DND-41 (cell line): ENCODE results near the gene MYLK2.

Source experiments
- ATAC-seq: fragments of 200-7000 bp; cut with Tn5 transposase; 3 replicates; pipeline ENCODE4 v1.9.1; 2021; ENCODE audit warnings: low read depth; ENCODE audit not compliant: insufficient read depth
- DNase-seq: peaks from one replicate; pipeline ENCODE4 v3.0.0-alpha.2; 2020
- H2AFZ ChIP-seq: 2 replicates; pipeline ENCODE4 v1.6.0; 2012; ENCODE audit warnings: low read depth, low read length
- H3K27ac ChIP-seq: 2 replicates; pipeline ENCODE4 v1.5.1; 2012; ENCODE audit warnings: low read length, inconsistent platforms
- H3K27me3 ChIP-seq: fragments of 200-600 bp; sonication (generic); 2 replicates; pipeline ENCODE4 v1.6.0; 2012; ENCODE audit warnings: low read length, mild to moderate bottlenecking, inconsistent platforms; ENCODE audit not compliant: insufficient read depth, poor library complexity
- H3K36me3 ChIP-seq: 2 replicates; pipeline ENCODE4 v1.5.1; 2012; ENCODE audit warnings: low read length, inconsistent platforms; ENCODE audit not compliant: insufficient read depth
- H3K4me1 ChIP-seq: 2 replicates; pipeline ENCODE4 v1.5.1; 2012; ENCODE audit warnings: mild to moderate bottlenecking, low read length; ENCODE audit not compliant: insufficient read depth
- H3K4me2 ChIP-seq: 2 replicates; pipeline ENCODE4 v1.6.0; 2012; ENCODE audit warnings: mild to moderate bottlenecking, moderate library complexity, low read length, inconsistent platforms; ENCODE audit not compliant: insufficient read depth
- H3K4me3 ChIP-seq, 2 experiments: fragments of 200-600 bp in 1 of 2; shearing (Covaris generic) in 1 of 2; 2 replicates each; pipeline ENCODE4 v1.5.1; 2012 to 2016; ENCODE audit warnings: inconsistent platforms in 2 of 2, low read length in 2 of 2, mild to moderate bottlenecking in 2 of 2, low read depth in 1 of 2, moderate library complexity in 1 of 2
- H3K79me2 ChIP-seq: 2 replicates; pipeline ENCODE4 v1.6.0; 2012; ENCODE audit warnings: low read length, inconsistent platforms; ENCODE audit not compliant: insufficient read depth
- H3K9ac ChIP-seq: 2 replicates; pipeline ENCODE4 v1.6.0; 2012; ENCODE audit warnings: low read depth, mild to moderate bottlenecking, inconsistent platforms, low read length, moderate library complexity
- H3K9me3 ChIP-seq: 2 replicates; pipeline ENCODE4 v1.5.1; 2012; ENCODE audit warnings: low read length, moderate library complexity, mild to moderate bottlenecking, inconsistent platforms; ENCODE audit not compliant: insufficient read depth, severe bottlenecking
- H4K20me1 ChIP-seq: 2 replicates; pipeline ENCODE4 v1.6.0; 2012; ENCODE audit warnings: low read length; ENCODE audit not compliant: insufficient read depth
- EZH2 ChIP-seq: IDR thresholded peaks from 3 replicates; pipeline ENCODE4 v1.6.1; 2012; ENCODE audit warnings: borderline replicate concordance, low read depth, mild to moderate bottlenecking, moderate library complexity, low read length, inconsistent platforms; ENCODE audit not compliant: severe bottlenecking
- TF ChIP-seq, protein P1 (sequence below): IDR thresholded peaks from 2 replicates; pipeline ENCODE4 v1.5.1; 2012; ENCODE audit warnings: borderline replicate concordance, low read length, moderate library complexity, mild to moderate bottlenecking; ENCODE audit not compliant: poor library complexity, severe bottlenecking; ENCODE audit errors: extremely low read depth

The MYLK2 gene

GRCh38 chr20:31831771-31832306 lies 12.7 kb downstream of the MYLK2 start:
- H3K79me2 ChIP-seq = no peaks in the 10 kb centered on the region
- H3K4me2 ChIP-seq = no peak overlapping the region
- H3K9me3 ChIP-seq = no peaks in the 10 kb centered on the region
- no peak overlapping the region for H2AFZ ChIP-seq
- H3K27ac ChIP-seq = no peak overlapping the region
- H3K36me3 ChIP-seq = no peaks in the 10 kb centered on the region
- DNase-seq (no peak), ATAC-seq (no peak)
- peaks cover 6% of the 10 kb centered on the region; the same call in 1 of the 2 replicates for H3K4me1 ChIP-seq
- no peak overlapping the region for H3K9ac ChIP-seq
- TF ChIP-seq, protein P1, sequence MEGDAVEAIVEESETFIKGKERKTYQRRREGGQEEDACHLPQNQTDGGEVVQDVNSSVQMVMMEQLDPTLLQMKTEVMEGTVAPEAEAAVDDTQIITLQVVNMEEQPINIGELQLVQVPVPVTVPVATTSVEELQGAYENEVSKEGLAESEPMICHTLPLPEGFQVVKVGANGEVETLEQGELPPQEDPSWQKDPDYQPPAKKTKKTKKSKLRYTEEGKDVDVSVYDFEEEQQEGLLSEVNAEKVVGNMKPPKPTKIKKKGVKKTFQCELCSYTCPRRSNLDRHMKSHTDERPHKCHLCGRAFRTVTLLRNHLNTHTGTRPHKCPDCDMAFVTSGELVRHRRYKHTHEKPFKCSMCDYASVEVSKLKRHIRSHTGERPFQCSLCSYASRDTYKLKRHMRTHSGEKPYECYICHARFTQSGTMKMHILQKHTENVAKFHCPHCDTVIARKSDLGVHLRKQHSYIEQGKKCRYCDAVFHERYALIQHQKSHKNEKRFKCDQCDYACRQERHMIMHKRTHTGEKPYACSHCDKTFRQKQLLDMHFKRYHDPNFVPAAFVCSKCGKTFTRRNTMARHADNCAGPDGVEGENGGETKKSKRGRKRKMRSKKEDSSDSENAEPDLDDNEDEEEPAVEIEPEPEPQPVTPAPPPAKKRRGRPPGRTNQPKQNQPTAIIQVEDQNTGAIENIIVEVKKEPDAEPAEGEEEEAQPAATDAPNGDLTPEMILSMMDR = no peak
- no peak for TF ChIP-seq EZH2
- no peak overlapping the region for H3K4me3 ChIP-seq
- no peaks in the 10 kb centered on the region for H3K27me3 ChIP-seq
- H4K20me1 ChIP-seq = peaks cover 9% of the 10 kb centered on the region; the same call in 1 of the 2 replicates

DNA sequence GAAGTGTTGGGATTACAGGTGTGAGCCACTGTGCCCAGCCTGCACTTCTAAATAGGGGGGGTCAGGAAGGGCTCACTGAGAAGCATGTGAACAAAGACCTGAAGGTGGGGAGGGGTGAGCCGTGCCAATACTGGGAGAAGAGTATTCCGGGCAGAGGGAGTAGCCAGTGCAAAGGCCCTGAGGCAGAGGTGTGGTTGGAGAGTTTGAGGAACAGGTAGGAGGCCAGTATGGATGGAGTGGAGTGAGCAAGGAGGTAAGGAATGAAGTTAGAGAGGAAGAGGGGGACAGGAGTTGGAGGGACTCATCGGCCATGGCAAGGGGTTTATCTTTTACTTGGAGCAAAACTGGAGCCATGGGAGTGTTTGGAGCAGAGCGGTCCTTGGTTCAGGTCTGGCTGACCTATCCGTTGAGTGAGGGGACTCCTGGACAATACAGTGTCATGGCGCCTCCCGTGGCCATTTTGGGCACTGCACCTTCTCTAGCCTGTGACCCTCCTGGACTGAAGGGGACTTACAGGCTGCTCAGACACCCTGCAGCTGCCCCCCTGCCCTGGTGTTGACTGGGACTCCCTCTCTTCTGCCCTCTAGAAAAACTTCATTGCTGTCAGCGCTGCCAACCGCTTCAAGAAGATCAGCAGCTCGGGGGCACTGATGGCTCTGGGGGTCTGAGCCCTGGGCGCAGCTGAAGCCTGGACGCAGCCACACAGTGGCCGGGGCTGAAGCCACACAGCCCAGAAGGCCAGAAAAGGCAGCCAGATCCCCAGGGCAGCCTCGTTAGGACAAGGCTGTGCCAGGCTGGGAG lies 14.2 kb downstream of the MYLK2 start:
- Histone ChIP-seq H4K20me1 (peaks cover 15% of the 10 kb centered on the region), H2AFZ (no peak overlapping the region), H3K9me3 (no peaks in the 10 kb centered on the region), H3K27ac (no peak overlapping the region), H3K4me1 (peaks cover 6% of the 10 kb centered on the region; the same call in 1 of the 2 replicates), H3K4me3 (no peak overlapping the region), H3K27me3 (no peaks in the 10 kb centered on the region), H3K9ac (no peak overlapping the region), H3K36me3 (no peaks in the 10 kb centered on the region), H3K4me2 (no peak overlapping the region), H3K79me2 (no peaks in the 10 kb centered on the region)
- peak; percentile 65 for DNase-seq
- peak; percentile 53; the same call in 2 of the 3 replicates for ATAC-seq
- TF ChIP-seq, protein P1 = peak; percentile 86
- TF ChIP-seq EZH2 = no peak

DNA sequence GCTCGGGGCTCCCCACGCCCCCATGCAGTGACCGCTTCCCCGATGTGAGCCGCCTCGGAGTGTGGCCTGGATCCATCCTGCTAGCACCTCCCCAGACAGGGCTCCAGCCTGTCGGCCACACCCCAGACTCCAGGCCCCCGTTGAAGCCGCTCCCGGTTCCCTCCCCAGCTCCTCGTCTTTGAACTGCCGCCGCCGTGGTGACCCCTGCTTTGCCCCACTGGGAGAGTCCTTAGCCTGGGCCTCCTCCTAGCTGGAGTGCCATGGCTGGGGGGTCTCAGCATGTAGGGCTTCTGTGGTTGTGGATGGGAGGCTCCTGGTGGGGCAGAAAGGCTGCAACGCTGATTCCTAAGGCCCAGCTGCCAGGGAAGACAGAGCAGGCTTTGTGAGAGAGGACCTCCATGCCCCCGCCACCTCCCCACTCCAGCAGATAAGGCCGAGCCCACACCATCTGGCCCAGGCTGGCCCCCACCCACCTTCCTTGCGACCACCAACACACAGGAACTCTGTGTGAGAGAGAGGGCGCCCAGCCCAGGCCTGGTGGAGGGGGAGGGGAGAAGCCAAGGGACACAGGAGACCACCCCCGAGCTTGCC lies 14.9 kb downstream of the MYLK2 start:
- Histone ChIP-seq H3K9me3 (no peaks in the 10 kb centered on the region), H4K20me1 (peaks cover 15% of the 10 kb centered on the region), H3K4me2 (no peak overlapping the region), H3K4me1 (peaks cover 6% of the 10 kb centered on the region; the same call in 1 of the 2 replicates), H2AFZ (no peak overlapping the region), H3K9ac (no peak overlapping the region), H3K36me3 (no peaks in the 10 kb centered on the region), H3K4me3 (no peak overlapping the region), H3K27ac (no peak overlapping the region), H3K27me3 (no peaks in the 10 kb centered on the region), H3K79me2 (no peaks in the 10 kb centered on the region)
- TF ChIP-seq EZH2 = no peak
- TF ChIP-seq, protein P1 = no peak
- ATAC-seq (no peak), DNase-seq (no peak)
